Natural killer cell (primary cell): Measurements from ENCODE around the gene ENPP4. TPM values are rescaled to one million over a fixed set of nuclear protein-coding genes. Genes with fewer than 3 reads are reported as not detected.
A peak's percentile ranks its signal among the peaks of the same experiment; 100 is the strongest.
"Not testable (repeated sequence)": the region's sequence is repeated elsewhere in the genome, so short reads cannot be mapped to it uniquely, and the experiment has no call there.

ENCODE experiments used
- ATAC-seq, 3 donors: fragments of 150-1000 bp in 2 of 3; fragments of 200-7000 bp in 1 of 3; cut with Tn5 transposase; 1 replicate in 1 of 3; 2 replicates in 2 of 3; pipeline ENCODE4 v1.10.0; 2021; ENCODE audit warnings: mild to moderate bottlenecking in 2 of 3, moderate library complexity in 2 of 3
- DNase-seq, 2 donors: peaks; one replicate each; pipeline versions ENCODE4 v3.0.0 to v3.0.0-alpha.2; 2013 to 2021; ENCODE audit warnings: mixed read lengths in 1 of 2
- H3K27ac ChIP-seq: one replicate; pipeline ENCODE4 v1.5.1; 2013; ENCODE audit warnings: mild to moderate bottlenecking, low read length
- H3K27me3 ChIP-seq: one replicate; pipeline ENCODE4 v1.6.1; 2013; ENCODE audit warnings: low read length; ENCODE audit not compliant: control insufficient read depth, insufficient read depth
- H3K36me3 ChIP-seq: one replicate; pipeline ENCODE4 v1.6.1; 2013; ENCODE audit warnings: low read length; ENCODE audit not compliant: control insufficient read depth, insufficient read depth
- H3K4me1 ChIP-seq: one replicate; pipeline ENCODE4 v1.6.1; 2013; ENCODE audit warnings: low read length; ENCODE audit not compliant: control insufficient read depth, insufficient read depth
- H3K4me3 ChIP-seq: one replicate; pipeline ENCODE4 v1.5.1; 2013; ENCODE audit warnings: low read length
- H3K9me3 ChIP-seq: one replicate; pipeline ENCODE4 v1.6.1; 2013; ENCODE audit warnings: low read length; ENCODE audit not compliant: control insufficient read depth, insufficient read depth
- H3K27ac Mint-ChIP-seq, 2 donors: one replicate each; pipeline ENCODE4 v1.8.0; 2022; ENCODE audit warnings: mild to moderate bottlenecking in 2 of 2, mixed read lengths in 2 of 2, moderate library complexity in 1 of 2
- H3K27me3 Mint-ChIP-seq, 2 donors: one replicate each; pipeline ENCODE4 v1.8.0; 2022; ENCODE audit warnings: low read depth in 2 of 2, mixed read lengths in 2 of 2
- H3K36me3 Mint-ChIP-seq: one replicate; pipeline ENCODE4 v1.8.0; 2022; ENCODE audit warnings: mixed read lengths
- H3K4me1 Mint-ChIP-seq, 2 donors: one replicate each; pipeline ENCODE4 v1.8.0; 2022; ENCODE audit warnings: mixed read lengths in 2 of 2
- H3K4me3 Mint-ChIP-seq: one replicate; pipeline ENCODE4 v1.8.0; 2022; ENCODE audit warnings: mild to moderate bottlenecking, moderate library complexity, mixed read lengths
- H3K9me3 Mint-ChIP-seq, 2 donors: one replicate each; pipeline ENCODE4 v1.8.0; 2022; ENCODE audit warnings: mixed read lengths in 2 of 2
- WGBS: methylation state at CpG from one replicate; pipeline ENCODE4 v1.1.7; 2013; ENCODE audit warnings: missing lambda C conversion rate; ENCODE audit not compliant: insufficient coverage; 5-methylcytosine and 5-hydroxymethylcytosine counted together
- intact Hi-C: fragments of 100-400 bp; cut with micrococcal nuclease; formaldehyde crosslinking; loops from one replicate; pipeline ENCODE4 v1.14.2; 2022
- total RNA-seq, 4 donors: library from RNA; stranded (reverse); fragments of 120-200 nt in 1 of 4; gene quantifications; one replicate each; pipeline versions ENCODE4 v1.2.3 to v1.2.4, GENCODE V29; 2013 to 2022
- TF ChIP-seq, protein P1 (sequence below): fragments of 200-600 bp; IDR thresholded peaks from one replicate; pipeline ENCODE4 v1.8.0; 2022; ENCODE audit warnings: antibody characterized with exemption

ENPP4 gene
- total RNA-seq, 3 donors from 2014 or later (not counting 1 experiment from before 2014, with no cell fraction given), result 25.0 to 45.0 (median 26.6) TPM

DNA sequence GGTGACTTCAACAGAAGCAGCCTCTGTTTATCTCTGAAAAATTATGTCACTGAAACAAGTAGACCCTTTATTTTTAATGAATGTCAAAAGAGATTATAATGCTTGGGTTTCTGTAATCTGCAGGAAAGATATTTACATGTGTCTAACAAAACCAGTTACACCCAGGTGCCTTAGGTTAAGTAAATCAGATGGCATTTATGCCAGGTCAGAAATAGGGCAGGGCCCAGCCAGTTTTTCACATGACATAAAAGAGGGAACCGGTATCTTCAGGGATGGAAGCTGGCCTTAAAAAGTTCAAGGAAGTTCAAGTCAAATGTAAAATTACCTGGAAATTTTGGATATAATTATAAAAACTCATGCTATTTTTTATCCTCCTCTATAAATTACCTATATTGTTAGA lies 14.2 kb upstream of the ENPP4 start:
- intact Hi-C loops, result no loop called here
- peaks cover 57 to 88% of the 10 kb centered on the region in 2 donors for H3K4me1 Mint-ChIP-seq

DNA sequence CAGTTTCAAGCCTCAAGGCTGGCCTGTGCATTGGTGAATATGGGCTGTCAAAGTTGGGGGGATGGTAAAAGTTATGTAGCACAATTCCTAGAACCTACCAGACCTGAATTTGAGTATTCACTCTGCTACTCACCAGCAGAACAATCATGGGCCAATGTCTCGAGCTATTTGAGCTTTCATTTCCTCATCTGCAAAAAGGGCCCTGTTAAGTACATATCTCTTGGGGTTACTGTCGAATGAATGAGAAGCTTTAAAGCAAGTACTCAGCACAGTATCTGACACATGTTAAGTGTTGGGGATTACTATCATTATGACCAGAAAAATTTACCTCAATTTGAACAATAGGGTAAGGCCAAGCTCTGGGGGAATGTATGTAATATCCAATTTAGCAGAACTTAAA lies 13.5 kb upstream of the ENPP4 start:
- peaks cover 21% of the 10 kb centered on the region for H3K4me1 ChIP-seq
- H3K9me3 ChIP-seq, result no peaks in the 10 kb centered on the region
- no peak for ATAC-seq
- DNase-seq, result no peak
- intact Hi-C loops, result no loop called here
- no peaks in the 10 kb centered on the region for H3K27me3 ChIP-seq
- no peak overlapping the region for H3K4me3 Mint-ChIP-seq
- H3K36me3 Mint-ChIP-seq, result peaks cover 16% of the 10 kb centered on the region
- TF ChIP-seq, protein P1, sequence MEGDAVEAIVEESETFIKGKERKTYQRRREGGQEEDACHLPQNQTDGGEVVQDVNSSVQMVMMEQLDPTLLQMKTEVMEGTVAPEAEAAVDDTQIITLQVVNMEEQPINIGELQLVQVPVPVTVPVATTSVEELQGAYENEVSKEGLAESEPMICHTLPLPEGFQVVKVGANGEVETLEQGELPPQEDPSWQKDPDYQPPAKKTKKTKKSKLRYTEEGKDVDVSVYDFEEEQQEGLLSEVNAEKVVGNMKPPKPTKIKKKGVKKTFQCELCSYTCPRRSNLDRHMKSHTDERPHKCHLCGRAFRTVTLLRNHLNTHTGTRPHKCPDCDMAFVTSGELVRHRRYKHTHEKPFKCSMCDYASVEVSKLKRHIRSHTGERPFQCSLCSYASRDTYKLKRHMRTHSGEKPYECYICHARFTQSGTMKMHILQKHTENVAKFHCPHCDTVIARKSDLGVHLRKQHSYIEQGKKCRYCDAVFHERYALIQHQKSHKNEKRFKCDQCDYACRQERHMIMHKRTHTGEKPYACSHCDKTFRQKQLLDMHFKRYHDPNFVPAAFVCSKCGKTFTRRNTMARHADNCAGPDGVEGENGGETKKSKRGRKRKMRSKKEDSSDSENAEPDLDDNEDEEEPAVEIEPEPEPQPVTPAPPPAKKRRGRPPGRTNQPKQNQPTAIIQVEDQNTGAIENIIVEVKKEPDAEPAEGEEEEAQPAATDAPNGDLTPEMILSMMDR, result no peak
- peaks cover 0 to 2% of the 10 kb centered on the region in 2 donors for H3K9me3 Mint-ChIP-seq
- no peak overlapping the region for H3K4me3 ChIP-seq
- H3K27me3 Mint-ChIP-seq, result no peaks in the 10 kb centered on the region
- no peaks in the 10 kb centered on the region for H3K36me3 ChIP-seq
- 73% methylated on average over 1 of the region's 2 CpGs for WGBS
- H3K4me1 Mint-ChIP-seq, result peaks cover 55 to 87% of the 10 kb centered on the region in 2 donors
- H3K27ac Mint-ChIP-seq, result no peak overlapping the region
- H3K27ac ChIP-seq, result no peak overlapping the region

More for the DNA sequence above, 14.2 kb upstream of the ENPP4 start:
- H3K9me3 ChIP-seq, result no peaks in the 10 kb centered on the region
- Mint-ChIP-seq H3K27ac (peak overlapping the region in 1 of 2 donors; percentile 32), H3K9me3 (peaks cover 0 to 1% of the 10 kb centered on the region in 2 donors), H3K27me3 (no peaks in the 10 kb centered on the region), H3K4me3 (no peak overlapping the region), H3K36me3 (peaks cover 13% of the 10 kb centered on the region)
- no peak for ATAC-seq
- H3K4me1 ChIP-seq, result peaks cover 21% of the 10 kb centered on the region
- H3K4me3 ChIP-seq, result no peak overlapping the region
- TF ChIP-seq, protein P1, result no peak
- WGBS, result 100% methylated on average over 1 of the region's 1 CpG
- DNase-seq, result no peak
- H3K27me3 ChIP-seq, result no peaks in the 10 kb centered on the region
- H3K27ac ChIP-seq, result no peak overlapping the region
- H3K36me3 ChIP-seq, result no peaks in the 10 kb centered on the region

DNA sequence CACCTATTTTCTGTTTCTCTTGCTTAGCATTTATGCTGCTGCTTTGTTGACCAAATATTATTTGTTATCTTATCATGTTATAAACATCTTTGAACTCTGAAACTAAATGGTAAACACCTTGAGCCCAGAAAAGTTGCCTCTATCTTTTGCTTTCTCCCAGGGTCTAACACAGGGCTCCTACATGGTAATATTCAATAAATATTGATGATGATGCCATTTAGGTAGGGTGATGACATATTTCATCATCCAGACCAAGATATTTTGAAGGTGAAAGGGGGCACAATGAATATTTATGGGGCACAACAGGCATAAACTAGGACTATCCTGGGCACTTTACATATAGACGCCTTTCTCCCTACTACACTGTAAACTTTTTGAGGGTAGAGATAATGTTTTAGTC lies 11.6 kb upstream of the ENPP4 start:
- ATAC-seq (no peak), DNase-seq (no peak)
- H3K27ac Mint-ChIP-seq, result peak overlapping the region; percentile 49 to 86
- H3K4me3 ChIP-seq, result no peak overlapping the region
- H3K4me3 Mint-ChIP-seq, result peak overlapping the region; percentile 41
- peaks cover 58 to 82% of the 10 kb centered on the region in 2 donors for H3K4me1 Mint-ChIP-seq
- H3K9me3 Mint-ChIP-seq, result peaks cover 0 to 3% of the 10 kb centered on the region in 2 donors
- intact Hi-C loops, result no loop called here
- no CpG with 5 or more reads among the region's 1 CpG for WGBS
- no peaks in the 10 kb centered on the region for H3K27me3 ChIP-seq
- no peak overlapping the region for H3K27ac ChIP-seq
- peaks cover 21% of the 10 kb centered on the region for H3K4me1 ChIP-seq
- H3K36me3 Mint-ChIP-seq, result peaks cover 15% of the 10 kb centered on the region
- TF ChIP-seq, protein P1, result no peak
- no peaks in the 10 kb centered on the region for H3K36me3 ChIP-seq
- no peaks in the 10 kb centered on the region for H3K27me3 Mint-ChIP-seq
- no peaks in the 10 kb centered on the region for H3K9me3 ChIP-seq

DNA sequence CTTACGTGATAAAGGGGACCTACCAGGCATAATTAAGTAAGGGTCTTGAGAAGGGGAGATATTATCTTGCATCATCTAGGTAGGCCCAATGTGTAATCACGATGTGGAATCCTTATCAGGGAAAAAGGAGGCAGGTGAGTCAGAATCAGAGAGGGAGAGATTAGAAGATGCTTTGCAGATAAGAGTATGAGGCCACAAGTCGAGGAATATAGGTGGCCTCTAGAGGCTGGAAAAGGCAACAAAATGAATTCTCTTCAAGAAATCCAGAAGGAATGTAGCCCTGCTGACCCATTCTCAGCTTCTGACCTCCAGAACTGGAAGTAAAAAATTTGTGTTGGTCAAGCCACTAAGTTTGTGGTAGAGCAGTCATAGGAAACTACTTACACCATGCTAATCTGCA lies 11.0 kb upstream of the ENPP4 start:
- Mint-ChIP-seq H3K36me3 (peaks cover 15% of the 10 kb centered on the region), H3K27me3 (no peaks in the 10 kb centered on the region), H3K27ac (peak overlapping the region; percentile 49 to 86), H3K4me3 (peak overlapping the region; percentile 41), H3K4me1 (peaks cover 51 to 75% of the 10 kb centered on the region in 2 donors), H3K9me3 (peaks cover 0 to 3% of the 10 kb centered on the region in 2 donors)
- DNase-seq (no peak), ATAC-seq (no peak)
- Histone ChIP-seq H3K36me3 (no peaks in the 10 kb centered on the region), H3K9me3 (no peaks in the 10 kb centered on the region), H3K4me1 (peaks cover 16% of the 10 kb centered on the region), H3K27ac (no peak overlapping the region), H3K27me3 (no peaks in the 10 kb centered on the region), H3K4me3 (no peak overlapping the region)
- WGBS, result 94% methylated on average over 3 of the region's 3 CpGs
- intact Hi-C loops, result no loop called here
- TF ChIP-seq, protein P1, result no peak

DNA sequence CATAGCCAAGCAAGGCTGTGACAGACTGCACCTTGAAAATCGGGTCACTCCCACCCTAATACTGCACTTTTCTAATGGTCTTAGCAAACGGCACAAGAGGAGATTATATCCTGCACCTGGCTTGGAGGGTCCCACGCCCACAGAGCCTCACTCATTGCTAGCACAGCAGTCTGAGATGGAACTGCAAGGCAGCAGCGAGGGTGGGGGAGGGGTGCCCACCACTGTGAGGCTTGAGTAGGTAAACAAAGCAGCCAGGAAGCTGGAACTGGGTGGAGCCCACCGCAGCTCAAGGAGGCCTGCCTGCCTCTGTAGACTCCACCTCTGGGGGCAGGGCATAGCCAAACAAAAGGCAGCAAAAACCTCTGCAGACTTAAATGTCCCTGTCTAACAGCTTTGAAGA lies 10.1 kb upstream of the ENPP4 start:
- H3K9me3 Mint-ChIP-seq, H3K27me3 ChIP-seq, DNase-seq, H3K4me1 ChIP-seq, H3K27me3 Mint-ChIP-seq, H3K36me3 ChIP-seq, H3K4me3 Mint-ChIP-seq, H3K9me3 ChIP-seq, intact Hi-C loops, ATAC-seq, H3K27ac ChIP-seq, H3K4me3 ChIP-seq: not testable (repeated sequence)
- peak overlapping the region; percentile 52 to 86 for H3K27ac Mint-ChIP-seq
- peaks cover 15% of the 10 kb centered on the region for H3K36me3 Mint-ChIP-seq
- peaks cover 43 to 67% of the 10 kb centered on the region in 2 donors for H3K4me1 Mint-ChIP-seq
- 52% methylated on average over 5 of the region's 5 CpGs for WGBS
